B cell (primary cell): Measurements from ENCODE around the gene MYORG. TPM values are rescaled to one million over a fixed set of nuclear protein-coding genes. Genes with fewer than 3 reads are reported as not detected.

Experiments used
- ATAC-seq: fragments of 200-7000 bp; cut with Tn5 transposase; one replicate; pipeline ENCODE4 v1.10.0; 2021; ENCODE audit warnings: low read depth, mild to moderate bottlenecking, moderate number of reproducible peaks, moderate library complexity
- CTCF ChIA-PET: fragments of 350-600 bp; sonication (Branson Sonifier 250); formaldehyde crosslinking; loops from one replicate; lab custom pipeline; 2021; ENCODE audit warnings: antibody characterized with exemption, inconsistent platforms; lab: Charles Lee
- POLR2A ChIA-PET: fragments of 350-600 bp; sonication (Branson Sonifier 250); formaldehyde crosslinking; loops from one replicate; lab custom pipeline; 2021; ENCODE audit warnings: antibody characterized with exemption; lab: Charles Lee
- DNase-seq: peaks from one replicate; pipeline ENCODE4 v3.0.0; 2013
- H2AFZ ChIP-seq: 2 replicates; pipeline ENCODE4 v1.6.1; 2012; ENCODE audit warnings: mild to moderate bottlenecking, low read depth, low read length; ENCODE audit not compliant: insufficient read depth, poor library complexity, severe bottlenecking
- H3K27ac ChIP-seq, 2 donors: 1 replicate in 1 of 2; 2 replicates in 1 of 2; pipeline ENCODE4 v1.5.1; 2012 to 2013; ENCODE audit warnings: low read length in 2 of 2, mild to moderate bottlenecking in 2 of 2, moderate library complexity in 1 of 2
- H3K27me3 ChIP-seq, 4 experiments: fragments of 200-600 bp in 1 of 4; sonication (generic) in 1 of 4; replicated peaks in 1 of 4; 1 replicate in 2 of 4; 2 replicates in 2 of 4; pipeline versions ENCODE4 v1.6.1 to v1.7.0; 2013 to 2016; ENCODE audit warnings: low read length in 3 of 4, mild to moderate bottlenecking in 2 of 4, mixed read lengths in 1 of 4, moderate library complexity in 1 of 4; ENCODE audit not compliant: insufficient read depth in 4 of 4, control insufficient read depth in 3 of 4; ENCODE audit errors: control extremely low read depth in 1 of 4
- H3K36me3 ChIP-seq, 2 experiments: replicated peaks in 1 of 2; 1 replicate in 1 of 2; 2 replicates in 1 of 2; pipeline versions ENCODE4 v1.6.1 to v1.7.1; 2013; ENCODE audit warnings: low read length in 1 of 2; ENCODE audit not compliant: insufficient read depth in 2 of 2, control insufficient read depth in 1 of 2; ENCODE audit errors: control extremely low read depth in 1 of 2, extremely low read depth in 1 of 2
- H3K4me1 ChIP-seq, 2 donors: fragments of 200-600 bp in 1 of 2; sonication (generic) in 1 of 2; 1 replicate in 1 of 2; 2 replicates in 1 of 2; pipeline versions ENCODE4 v1.5.1 to v1.6.1; 2013 to 2017; ENCODE audit warnings: low read length in 2 of 2; ENCODE audit not compliant: control insufficient read depth in 2 of 2, insufficient read depth in 2 of 2
- H3K4me2 ChIP-seq: replicated peaks from 2 replicates; pipeline ENCODE3; 2012; ENCODE audit warnings: mild to moderate bottlenecking, low read depth, low read length; ENCODE audit not compliant: poor library complexity, severe bottlenecking
- H3K4me3 ChIP-seq, 5 experiments: fragments of 200-600 bp in 1 of 5; sonication (generic) in 1 of 5; 1 replicate in 3 of 5; 2 replicates in 2 of 5; pipeline versions ENCODE4 v1.5.1 to v1.7.0; 2011 to 2016; ENCODE audit warnings: low read length in 4 of 5, mild to moderate bottlenecking in 4 of 5, low read depth in 2 of 5, control low read depth in 1 of 5, moderate library complexity in 1 of 5; ENCODE audit not compliant: insufficient read depth in 1 of 5; ENCODE audit errors: control extremely low read depth in 1 of 5, extremely low read depth in 1 of 5
- H3K79me2 ChIP-seq: fragments of 200-600 bp; sonication (generic); one replicate; pipeline ENCODE4 v1.6.0; 2016; ENCODE audit warnings: low read length; ENCODE audit not compliant: control insufficient read depth, insufficient read depth
- H3K9ac ChIP-seq: fragments of 200-600 bp; sonication (generic); 2 replicates; pipeline ENCODE4 v1.6.1; 2017; ENCODE audit warnings: mild to moderate bottlenecking, low read length, moderate library complexity
- H3K9me3 ChIP-seq, 3 donors: one replicate each; pipeline versions ENCODE4 v1.6.1 to v1.7.1; 2013; ENCODE audit warnings: low read length in 2 of 3; ENCODE audit not compliant: control insufficient read depth in 2 of 3, insufficient read depth in 1 of 3; ENCODE audit errors: control extremely low read depth in 1 of 3
- H4K20me1 ChIP-seq: 2 replicates; pipeline ENCODE4 v1.6.0; 2012; ENCODE audit warnings: mild to moderate bottlenecking, low read length; ENCODE audit not compliant: insufficient read depth, control insufficient read depth, poor library complexity, severe bottlenecking
- H3K27ac Mint-ChIP-seq: one replicate; pipeline ENCODE4 v1.8.0; 2021; ENCODE audit warnings: mixed read lengths
- H3K27me3 Mint-ChIP-seq: one replicate; pipeline ENCODE4 v1.8.0; 2021; ENCODE audit warnings: mixed read lengths
- H3K4me1 Mint-ChIP-seq: one replicate; pipeline ENCODE4 v1.8.0; 2021; ENCODE audit warnings: mixed read lengths
- H3K4me3 Mint-ChIP-seq: one replicate; pipeline ENCODE4 v1.8.0; 2021; ENCODE audit warnings: mixed read lengths
- H3K9me3 Mint-ChIP-seq: one replicate; pipeline ENCODE4 v1.8.0; 2022; ENCODE audit warnings: mixed read lengths; ENCODE audit not compliant: insufficient read depth
- EZH2 ChIP-seq: IDR thresholded peaks from 2 replicates; pipeline ENCODE4 v1.6.1; 2012; ENCODE audit warnings: borderline replicate concordance, low read depth, mild to moderate bottlenecking, moderate library complexity, low read length; ENCODE audit not compliant: insufficient read depth, poor library complexity, severe bottlenecking
- whole genome bisulfite sequencing: methylation state at CpG from one replicate; pipeline ENCODE4 v1.1.5; 2013; ENCODE audit warnings: missing lambda C conversion rate; ENCODE audit not compliant: insufficient coverage; 5-methylcytosine and 5-hydroxymethylcytosine counted together
- intact Hi-C: fragments of 100-400 bp; cut with micrococcal nuclease; formaldehyde crosslinking; loops from one replicate; pipeline ENCODE4 v1.10.0; 2022
- polyA plus RNA-seq: library from polyadenylated mRNA; depleted of rRNA; stranded (reverse); fragments of >200 nt; gene quantifications from 2 replicates; pipeline ENCODE4 v1.2.3, GENCODE V29; 2012
- total RNA-seq, 2 donors: library from RNA; stranded (reverse); fragments of 120-200 nt in 1 of 2; gene quantifications; 1 replicate in 1 of 2; 2 replicates in 1 of 2; pipeline versions ENCODE4 v1.2.3 to v1.2.4, GENCODE V29; 2013 to 2022
- TF ChIP-seq, protein P1 (sequence below): fragments of 200-600 bp; IDR thresholded peaks from one replicate; pipeline ENCODE4 v1.8.0; 2022; ENCODE audit warnings: antibody characterized with exemption, mild to moderate bottlenecking

The MYORG gene
- total and polyA plus RNA-seq, 2 donors (not counting 1 experiment from before 2014, with no cell fraction given): 0.27 to 0.37 TPM

DNA sequence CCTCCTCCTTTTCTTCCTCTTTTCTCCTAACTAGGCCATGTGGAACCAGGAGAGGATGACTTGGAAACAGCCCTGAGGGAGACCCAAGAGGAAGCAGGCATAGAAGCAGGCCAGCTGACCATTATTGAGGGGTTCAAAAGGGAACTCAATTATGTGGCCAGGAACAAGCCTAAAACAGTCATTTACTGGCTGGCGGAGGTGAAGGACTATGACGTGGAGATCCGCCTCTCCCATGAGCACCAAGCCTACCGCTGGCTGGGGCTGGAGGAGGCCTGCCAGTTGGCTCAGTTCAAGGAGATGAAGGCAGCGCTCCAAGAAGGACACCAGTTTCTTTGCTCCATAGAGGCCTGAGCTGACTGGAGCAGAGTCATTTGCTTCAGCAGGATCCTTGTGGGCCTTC, 33.6 kb downstream of the MYORG start:
- intact Hi-C loops: no loop called here
- Mint-ChIP-seq H3K27me3 (no peaks in the 10 kb centered on the region), H3K9me3 (no peaks in the 10 kb centered on the region), H3K27ac (no peak overlapping the region), H3K4me3 (no peak overlapping the region), H3K4me1 (no peaks in the 10 kb centered on the region)
- ChIA-PET CTCF (interaction anchor here (1.2 to 1.8 kb wide), 2 partner anchors 11 to 34 kb away, joined by 4 to 6 read pairs; partner anchors contain the start of gene MYORG), POLR2A (interaction anchor here (0.7 kb wide), 1 partner anchor 45 kb away, joined by 4 read pairs; no protein-coding TSS in a partner anchor)
- peaks cover 0 to 42% of the 10 kb centered on the region in 2 experiments for H3K36me3 ChIP-seq
- no peak overlapping the region for H3K4me3 ChIP-seq
- DNase-seq (no peak), ATAC-seq (no peak)
- H3K4me1 ChIP-seq: no peaks in the 10 kb centered on the region
- no peak overlapping the region for H2AFZ ChIP-seq
- TF ChIP-seq, protein P1, sequence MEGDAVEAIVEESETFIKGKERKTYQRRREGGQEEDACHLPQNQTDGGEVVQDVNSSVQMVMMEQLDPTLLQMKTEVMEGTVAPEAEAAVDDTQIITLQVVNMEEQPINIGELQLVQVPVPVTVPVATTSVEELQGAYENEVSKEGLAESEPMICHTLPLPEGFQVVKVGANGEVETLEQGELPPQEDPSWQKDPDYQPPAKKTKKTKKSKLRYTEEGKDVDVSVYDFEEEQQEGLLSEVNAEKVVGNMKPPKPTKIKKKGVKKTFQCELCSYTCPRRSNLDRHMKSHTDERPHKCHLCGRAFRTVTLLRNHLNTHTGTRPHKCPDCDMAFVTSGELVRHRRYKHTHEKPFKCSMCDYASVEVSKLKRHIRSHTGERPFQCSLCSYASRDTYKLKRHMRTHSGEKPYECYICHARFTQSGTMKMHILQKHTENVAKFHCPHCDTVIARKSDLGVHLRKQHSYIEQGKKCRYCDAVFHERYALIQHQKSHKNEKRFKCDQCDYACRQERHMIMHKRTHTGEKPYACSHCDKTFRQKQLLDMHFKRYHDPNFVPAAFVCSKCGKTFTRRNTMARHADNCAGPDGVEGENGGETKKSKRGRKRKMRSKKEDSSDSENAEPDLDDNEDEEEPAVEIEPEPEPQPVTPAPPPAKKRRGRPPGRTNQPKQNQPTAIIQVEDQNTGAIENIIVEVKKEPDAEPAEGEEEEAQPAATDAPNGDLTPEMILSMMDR: no peak
- no peak for TF ChIP-seq EZH2
- no peaks in the 10 kb centered on the region for H4K20me1 ChIP-seq
- no peak overlapping the region for H3K4me2 ChIP-seq
- H3K27ac ChIP-seq: no peak overlapping the region
- WGBS: 100% methylated on average over 5 of the region's 5 CpGs
- H3K9ac ChIP-seq: no peak overlapping the region
- no peaks in the 10 kb centered on the region for H3K9me3 ChIP-seq
- H3K27me3 ChIP-seq: no peaks in the 10 kb centered on the region
- H3K79me2 ChIP-seq: no peaks in the 10 kb centered on the region

- DNase-seq: no peak
- intact Hi-C loops: no loop called here
- Histone ChIP-seq H3K4me1 (no peaks in the 10 kb centered on the region), H3K27me3 (no peaks in the 10 kb centered on the region), H3K27ac (no peak overlapping the region), H3K9me3 (no peaks in the 10 kb centered on the region), H3K9ac (no peak overlapping the region), H3K79me2 (peaks cover 8% of the 10 kb centered on the region), H2AFZ (no peak overlapping the region), H3K4me2 (no peak overlapping the region), H3K36me3 (peaks cover 0 to 42% of the 10 kb centered on the region in 2 experiments), H3K4me3 (no peak overlapping the region), H4K20me1 (no peaks in the 10 kb centered on the region)
- no peak overlapping the region for H3K27ac Mint-ChIP-seq
- H3K27me3 Mint-ChIP-seq: no peaks in the 10 kb centered on the region
- ATAC-seq: no peak
- ChIA-PET POLR2A (no interaction called here), CTCF (interaction anchor here (1.5 kb wide), 1 partner anchor 37 kb away, joined by 4 read pairs; no protein-coding TSS in a partner anchor)
- no peaks in the 10 kb centered on the region for H3K4me1 Mint-ChIP-seq
- no peak for TF ChIP-seq EZH2
- TF ChIP-seq, protein P1: no peak
- H3K4me3 Mint-ChIP-seq: no peak overlapping the region
- no peaks in the 10 kb centered on the region for H3K9me3 Mint-ChIP-seq
- 97% methylated on average over 6 of the region's 7 CpGs for WGBS
Observed at GRCh38 chr9:34341659-34342295, 34.9 kb downstream of the MYORG start.
